T47D (cell line): ENCODE data around the gene SERPINE3.

Source experiments
- DNase-seq, 2 experiments: peaks; one replicate each; pipeline versions ENCODE4 v3.0.0 to v3.0.0-alpha.2; 2011 to 2012; ENCODE audit warnings: low read depth in 1 of 2, low spot score in 1 of 2
- JUND ChIP-seq: IDR thresholded peaks from 2 replicates; pipeline ENCODE4 v1.6.1; 2012; ENCODE audit warnings: low read depth
- in situ Hi-C: cut with HindIII; loops from 2 replicates; pipeline ENCODE4 v1.10.0; 2016; ENCODE audit warnings: low sequenced_read_pairs, low pct_unique_long_range_greater_than_20kb

The SERPINE3 gene

GRCh38 chr13:51318876-51319275 lies 20.6 kb upstream of the SERPINE3 start:
- peak in 1 of 2 experiments; percentile 3 for DNase-seq
- TF ChIP-seq JUND: no peak
- in situ Hi-C loops: no loop called here

- no peak for DNase-seq
- no peak for TF ChIP-seq JUND
- in situ Hi-C loops: no loop called here
Measured at GRCh38 chr13:51321836-51322235, 17.7 kb upstream of the SERPINE3 start.

- in situ Hi-C loops: no loop called here
- no peak for TF ChIP-seq JUND
- no peak for DNase-seq
Measured at GRCh38 chr13:51322826-51323225, 16.7 kb upstream of the SERPINE3 start.

GRCh38 chr13:51323824-51324511 lies 15.5 kb upstream of the SERPINE3 start:
- in situ Hi-C loops: no loop called here
- peak in 1 of 2 experiments; percentile 10 for DNase-seq

GRCh38 chr13:51324714-51325420 lies 14.6 kb upstream of the SERPINE3 start:
- TF ChIP-seq JUND: no peak
- in situ Hi-C loops: no loop called here
- DNase-seq: no peak

More at GRCh38 chr13:51323824-51324511, 15.5 kb upstream of the SERPINE3 start:
- TF ChIP-seq JUND: no peak

GRCh38 chr13:51325837-51326236 lies 13.7 kb upstream of the SERPINE3 start:
- in situ Hi-C loops: no loop called here
- DNase-seq: no peak
- TF ChIP-seq JUND: no peak

- DNase-seq: no peak
- in situ Hi-C loops: no loop called here
- TF ChIP-seq JUND: no peak
Measured at GRCh38 chr13:51326777-51327176, 12.7 kb upstream of the SERPINE3 start.

GRCh38 chr13:51327961-51328360 lies 11.5 kb upstream of the SERPINE3 start:
- TF ChIP-seq JUND: no peak
- in situ Hi-C loops: no loop called here
- no peak for DNase-seq

- TF ChIP-seq JUND: no peak
- no peak for DNase-seq
- in situ Hi-C loops: no loop called here
Measured at GRCh38 chr13:51328488-51328887, 11.0 kb upstream of the SERPINE3 start.

GRCh38 chr13:51329606-51330005 lies 9.9 kb upstream of the SERPINE3 start:
- in situ Hi-C loops: no loop called here

GRCh38 chr13:51330791-51331190 lies 8.7 kb upstream of the SERPINE3 start:
- in situ Hi-C loops: no loop called here
- no peak for DNase-seq
- no peak for TF ChIP-seq JUND

More at GRCh38 chr13:51329606-51330005, 9.9 kb upstream of the SERPINE3 start:
- DNase-seq: no peak
- no peak for TF ChIP-seq JUND

GRCh38 chr13:51331354-51331861 lies 8.1 kb upstream of the SERPINE3 start:
- in situ Hi-C loops: no loop called here
- no peak for TF ChIP-seq JUND
- no peak for DNase-seq
